ENCODE measurements around the gene RBM5. TPM values are rescaled to one million over a fixed set of nuclear protein-coding genes. Genes with fewer than 3 reads are reported as not detected.
"Not testable (repeated sequence)": the region's sequence is repeated elsewhere in the genome, so short reads cannot be mapped to it uniquely, and the experiment has no call there.

The RBM5 gene
- 100 to 1,000 TPM; 256 to 257 TPM for total RNA-seq

GRCh38 chr3:50088725-50089608 lies at the start of gene RBM5:
Gene RBM5, plus strand, starts transcription at chr3:50088919. Its CDS starts 1,516 bp downstream, at chr3:50090435.
- H3K36me3 Mint-ChIP-seq = peaks cover 22% of the 10 kb centered on the region

GRCh38 chr3:50044976-50045375 lies 43.7 kb upstream of the RBM5 start:
- DNase-seq (no peak), ATAC-seq (ENCODE audit: low read depth) (no peak)
- POLR2A ChIA-PET = no interaction called here
- Mint-ChIP-seq H3K4me3 (no peak overlapping the region), H3K27me3 (no peaks in the 10 kb centered on the region), H3K4me1 (peaks cover 13% of the 10 kb centered on the region), H3K9me3 (no peaks in the 10 kb centered on the region), H3K27ac (no peak overlapping the region), H3K36me3 (peaks cover 8% of the 10 kb centered on the region)

More at GRCh38 chr3:50088725-50089608, at the start of gene RBM5:
- peak within 1 kb of the TSS; percentile 95 for H3K27ac Mint-ChIP-seq
- DNase-seq = peak; percentile 89
- no peaks in the 10 kb centered on the region for H3K27me3 Mint-ChIP-seq
- POLR2A ChIA-PET = interaction anchor here (0.5 to 1.8 kb wide), 8 partner anchors 13 to 284 kb away, joined by 3 to 10 read pairs (median 3); partner anchors contain the start of genes RBM6 and UBA7
- no peaks in the 10 kb centered on the region for H3K9me3 Mint-ChIP-seq
- peak; percentile 99 for ATAC-seq (ENCODE audit: low read depth)
- peak within 1 kb of the TSS; percentile 95 for H3K4me3 Mint-ChIP-seq
- peaks cover 24% of the 10 kb centered on the region for H3K4me1 Mint-ChIP-seq

DNA sequence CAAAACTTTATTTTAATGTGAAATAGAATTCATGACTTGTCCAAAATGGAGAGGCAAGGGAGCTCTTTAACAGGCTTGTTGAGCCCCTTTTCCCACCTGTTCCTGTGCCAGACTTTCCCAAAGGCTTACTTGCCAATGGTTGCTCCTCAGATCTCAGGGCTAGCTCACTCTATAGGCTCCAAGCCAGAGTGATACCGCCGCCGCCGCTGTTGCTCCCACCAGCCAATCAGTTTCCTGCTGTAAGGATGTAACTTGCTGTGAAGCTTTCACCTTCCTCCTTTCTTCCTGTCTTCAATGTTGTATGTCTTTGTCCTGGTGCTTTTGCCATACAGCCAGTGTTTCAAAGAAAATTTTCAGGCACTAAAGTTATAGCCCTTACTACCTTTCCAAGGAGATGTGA lies 41.3 kb upstream of the RBM5 start:
- no peak for DNase-seq
- peak overlapping the region; percentile 14 for H3K27ac Mint-ChIP-seq
- no peak for ATAC-seq (ENCODE audit: low read depth)
- no peaks in the 10 kb centered on the region for H3K27me3 Mint-ChIP-seq
- peaks cover 12% of the 10 kb centered on the region for H3K36me3 Mint-ChIP-seq
- no peak overlapping the region for H3K4me3 Mint-ChIP-seq
- no peaks in the 10 kb centered on the region for H3K9me3 Mint-ChIP-seq
- peaks cover 7% of the 10 kb centered on the region for H3K4me1 Mint-ChIP-seq
- POLR2A ChIA-PET = no interaction called here

DNA sequence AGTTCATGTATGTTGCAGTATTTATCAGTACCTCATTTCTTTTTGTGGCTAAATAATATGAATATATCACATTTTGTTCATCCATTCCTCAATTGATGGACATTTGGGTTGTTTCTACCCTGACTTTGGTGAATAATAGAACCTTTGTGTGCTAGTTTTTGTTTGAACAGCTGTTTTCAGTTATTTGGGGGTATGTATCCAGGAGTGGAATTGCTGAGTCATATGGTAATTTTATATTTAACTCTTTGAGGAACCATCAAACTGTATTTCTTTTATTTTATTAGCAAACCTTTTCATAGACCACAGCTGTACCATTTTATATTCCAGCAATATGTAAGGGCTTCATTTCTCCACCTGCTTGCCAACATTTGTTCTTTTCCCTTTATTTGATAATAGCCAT lies 38.4 kb upstream of the RBM5 start:
- DNase-seq = no peak
- ATAC-seq (ENCODE audit: low read depth) = no peak
- H3K9me3 Mint-ChIP-seq = no peaks in the 10 kb centered on the region
- H3K27ac Mint-ChIP-seq = no peak overlapping the region
- peaks cover 27% of the 10 kb centered on the region for H3K36me3 Mint-ChIP-seq
- POLR2A ChIA-PET = no interaction called here
- H3K4me1 Mint-ChIP-seq = peaks cover 11% of the 10 kb centered on the region
- H3K4me3 Mint-ChIP-seq = no peak overlapping the region
- no peaks in the 10 kb centered on the region for H3K27me3 Mint-ChIP-seq

DNA sequence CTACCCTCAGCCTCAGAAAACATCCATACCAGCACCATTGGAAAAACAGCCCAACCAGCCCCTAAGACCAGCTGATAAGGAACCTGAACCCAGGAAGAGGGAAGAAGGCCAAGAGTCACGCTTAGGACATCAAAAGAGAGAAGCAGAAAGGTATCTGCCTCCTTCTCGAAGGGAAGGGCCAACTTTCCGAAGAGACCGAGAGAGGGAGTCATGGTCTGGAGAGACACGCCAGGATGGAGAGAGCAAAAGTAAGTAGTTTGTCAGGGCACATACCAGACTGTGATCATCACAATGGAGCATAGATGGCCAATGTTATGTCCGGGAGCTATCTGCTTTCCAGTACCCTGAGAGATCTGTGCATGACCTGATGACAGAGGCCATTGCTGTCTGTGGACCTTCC lies 31.0 kb upstream of the RBM5 start:
- H3K4me1 Mint-ChIP-seq = peaks cover 4% of the 10 kb centered on the region
- no peaks in the 10 kb centered on the region for H3K9me3 Mint-ChIP-seq
- no peak overlapping the region for H3K27ac Mint-ChIP-seq
- H3K36me3 Mint-ChIP-seq = peaks cover 53% of the 10 kb centered on the region
- ATAC-seq (ENCODE audit: low read depth) = no peak
- POLR2A ChIA-PET = interaction anchor here (0.6 kb wide), 1 partner anchor 775 kb away, joined by 3 read pairs; no protein-coding TSS in a partner anchor
- H3K4me3 Mint-ChIP-seq = no peak overlapping the region
- H3K27me3 Mint-ChIP-seq = no peaks in the 10 kb centered on the region
- no peak for DNase-seq

DNA sequence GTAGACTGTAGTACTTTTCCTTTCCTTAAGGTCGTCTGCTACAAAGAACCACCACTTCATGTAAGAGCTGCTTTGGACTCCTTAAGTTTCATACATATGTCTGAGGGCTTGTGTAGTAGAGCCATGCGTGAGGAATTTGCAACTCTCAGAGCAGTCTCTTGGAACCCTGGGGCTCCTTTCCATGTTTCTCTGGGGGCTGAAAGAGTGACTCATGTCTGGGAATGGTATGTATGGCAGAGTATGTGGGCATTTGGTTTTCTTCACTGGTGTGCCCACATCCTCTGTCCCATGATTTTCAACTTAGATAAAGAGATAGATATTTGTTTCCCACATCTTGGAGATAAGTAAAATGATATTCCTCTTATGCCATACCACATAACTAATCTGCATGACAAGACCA lies 20.6 kb upstream of the RBM5 start:
- H3K27ac Mint-ChIP-seq = no peak overlapping the region
- no peak for ATAC-seq (ENCODE audit: low read depth)
- POLR2A ChIA-PET = no interaction called here
- no peaks in the 10 kb centered on the region for H3K9me3 Mint-ChIP-seq
- no peaks in the 10 kb centered on the region for H3K27me3 Mint-ChIP-seq
- H3K4me3 Mint-ChIP-seq = no peak overlapping the region
- DNase-seq = no peak
- peaks cover 39% of the 10 kb centered on the region for H3K36me3 Mint-ChIP-seq
- H3K4me1 Mint-ChIP-seq = no peaks in the 10 kb centered on the region

DNA sequence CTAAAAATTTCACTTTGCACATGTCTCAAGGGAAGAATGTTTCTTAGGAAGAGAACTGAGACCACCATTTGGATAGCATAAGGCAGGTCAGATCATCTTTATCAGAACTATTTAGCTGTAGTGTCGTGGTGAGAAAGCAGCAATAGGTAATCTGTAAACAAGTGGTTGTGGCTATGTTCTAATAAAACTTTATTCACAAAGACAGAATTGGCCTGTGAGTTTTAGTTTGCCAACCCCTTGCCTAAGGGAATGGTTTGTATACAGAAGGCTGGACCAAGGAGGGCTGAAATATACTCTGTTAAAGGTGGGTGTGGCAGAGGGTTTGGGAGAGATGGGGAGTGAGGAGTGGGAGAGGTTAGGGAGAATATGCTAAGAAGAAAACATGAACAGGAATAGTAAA lies 10.6 kb upstream of the RBM5 start:
- no peak for DNase-seq
- no peak for ATAC-seq (ENCODE audit: low read depth)
- POLR2A ChIA-PET = no interaction called here
- no peak overlapping the region for H3K27ac Mint-ChIP-seq
- no peaks in the 10 kb centered on the region for H3K9me3 Mint-ChIP-seq
- no peaks in the 10 kb centered on the region for H3K27me3 Mint-ChIP-seq
- peaks cover 16% of the 10 kb centered on the region for H3K4me1 Mint-ChIP-seq
- no peak overlapping the region for H3K4me3 Mint-ChIP-seq
- H3K36me3 Mint-ChIP-seq = peaks cover 22% of the 10 kb centered on the region

GRCh38 chr3:50078622-50079021 lies 10.1 kb upstream of the RBM5 start:
- H3K36me3 Mint-ChIP-seq = peaks cover 17% of the 10 kb centered on the region
- H3K27ac Mint-ChIP-seq = peak overlapping the region; percentile 22
- no peak for DNase-seq
- no peaks in the 10 kb centered on the region for H3K27me3 Mint-ChIP-seq
- no peak for ATAC-seq (ENCODE audit: low read depth)
- H3K4me1 Mint-ChIP-seq = peaks cover 18% of the 10 kb centered on the region
- POLR2A ChIA-PET = no interaction called here
- no peak overlapping the region for H3K4me3 Mint-ChIP-seq
- no peaks in the 10 kb centered on the region for H3K9me3 Mint-ChIP-seq

GRCh38 chr3:50084951-50085350 lies 3.8 kb upstream of the RBM5 start:
- peaks cover 15% of the 10 kb centered on the region for H3K4me1 Mint-ChIP-seq
- ATAC-seq (ENCODE audit: low read depth); H3K4me3 Mint-ChIP-seq; H3K9me3 Mint-ChIP-seq; DNase-seq; H3K36me3 Mint-ChIP-seq; H3K27ac Mint-ChIP-seq; POLR2A ChIA-PET; H3K27me3 Mint-ChIP-seq: not testable (repeated sequence)

GRCh38 chr3:50089609-50089945 lies 858 bp downstream of the RBM5 start:
- POLR2A ChIA-PET = interaction anchor here (0.5 to 1.8 kb wide), 7 partner anchors 14 to 284 kb away, joined by 3 to 10 read pairs (median 3); partner anchors contain the start of genes RBM6 and UBA7
- no peaks in the 10 kb centered on the region for H3K27me3 Mint-ChIP-seq
- peak overlapping the region; percentile 95 for H3K4me3 Mint-ChIP-seq
- H3K4me1 Mint-ChIP-seq = peaks cover 24% of the 10 kb centered on the region
- ATAC-seq (ENCODE audit: low read depth) = peak; percentile 1
- peak overlapping the region; percentile 95 for H3K27ac Mint-ChIP-seq
- no peak for DNase-seq
- no peaks in the 10 kb centered on the region for H3K9me3 Mint-ChIP-seq
- peaks cover 22% of the 10 kb centered on the region for H3K36me3 Mint-ChIP-seq

DNA sequence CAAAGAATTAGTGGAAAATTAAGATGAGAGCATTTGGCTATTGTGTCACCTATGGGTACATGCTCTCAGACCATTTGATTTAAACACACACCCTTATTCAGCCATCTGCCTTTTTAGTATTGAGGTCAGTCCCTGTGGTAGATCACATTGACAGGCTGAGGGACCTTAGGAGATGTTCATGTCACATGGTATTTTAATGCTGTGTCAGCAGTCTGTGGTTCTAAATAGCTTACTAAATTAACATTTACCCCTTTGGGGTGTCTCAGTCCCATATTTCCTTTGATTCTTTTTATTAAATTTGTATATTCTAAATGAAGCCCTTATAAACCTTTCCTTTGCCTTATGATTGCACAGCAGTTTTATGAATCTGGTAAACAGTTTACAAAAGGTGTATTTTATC lies 2.3 kb downstream of the RBM5 start:
- POLR2A ChIA-PET = no interaction called here

GRCh38 chr3:50095352-50095998 lies 6.8 kb downstream of the RBM5 start:
- Mint-ChIP-seq H3K27ac (no peak overlapping the region), H3K4me1 (peaks cover 25% of the 10 kb centered on the region), H3K4me3 (no peak overlapping the region), H3K9me3 (no peaks in the 10 kb centered on the region), H3K27me3 (no peaks in the 10 kb centered on the region), H3K36me3 (peaks cover 45% of the 10 kb centered on the region)
- DNase-seq (no peak), ATAC-seq (ENCODE audit: low read depth) (no peak)
- POLR2A ChIA-PET = no interaction called here

More for the DNA sequence above, 2.3 kb downstream of the RBM5 start:
- no peaks in the 10 kb centered on the region for H3K9me3 Mint-ChIP-seq
- DNase-seq (no peak), ATAC-seq (ENCODE audit: low read depth) (no peak)
- H3K27ac Mint-ChIP-seq = peak overlapping the region; percentile 95
- H3K4me1 Mint-ChIP-seq = peaks cover 29% of the 10 kb centered on the region
- peaks cover 30% of the 10 kb centered on the region for H3K36me3 Mint-ChIP-seq
- H3K4me3 Mint-ChIP-seq = peak overlapping the region; percentile 95
- no peaks in the 10 kb centered on the region for H3K27me3 Mint-ChIP-seq

DNA sequence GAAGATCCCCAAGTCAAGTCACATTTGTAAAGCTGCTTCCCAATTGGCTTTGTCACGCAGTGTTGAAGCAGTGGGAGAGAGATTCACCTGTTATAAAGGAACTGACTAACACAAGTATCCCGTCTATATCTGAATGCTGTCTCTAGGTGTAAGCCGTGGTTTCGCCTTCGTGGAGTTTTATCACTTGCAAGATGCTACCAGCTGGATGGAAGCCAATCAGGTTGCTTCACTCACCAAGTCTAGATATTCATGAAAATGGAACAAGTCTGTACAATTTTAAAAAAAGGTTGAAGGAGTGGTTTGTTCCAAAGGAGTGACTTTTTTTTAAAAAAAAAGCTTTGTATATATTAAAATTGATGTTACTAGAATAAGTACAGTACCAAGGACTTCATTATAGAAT lies 11.7 kb downstream of the RBM5 start:
- Mint-ChIP-seq H3K27me3 (no peaks in the 10 kb centered on the region), H3K4me1 (peaks cover 15% of the 10 kb centered on the region), H3K36me3 (peaks cover 51% of the 10 kb centered on the region), H3K27ac (no peak overlapping the region), H3K9me3 (no peaks in the 10 kb centered on the region), H3K4me3 (no peak overlapping the region)
- POLR2A ChIA-PET = interaction anchor here (0.7 to 1.2 kb wide), 2 partner anchors 20 to 1039 kb away, joined by 3 read pairs; no protein-coding TSS in a partner anchor
- DNase-seq (no peak), ATAC-seq (ENCODE audit: low read depth) (no peak)

All from activated naive CD8-positive, alpha-beta T cell treated with anti-CD3 and anti-CD28 coated beads, Interleukin-2, amount 10 ng/mL, durations not matched to agents 7 days and 5 days (primary cell).